Measurements from ENCODE around the gene CD37.
"Not testable (repeated sequence)": the region's sequence is repeated elsewhere in the genome, so short reads cannot be mapped to it uniquely, and the experiment has no call there.

DNA sequence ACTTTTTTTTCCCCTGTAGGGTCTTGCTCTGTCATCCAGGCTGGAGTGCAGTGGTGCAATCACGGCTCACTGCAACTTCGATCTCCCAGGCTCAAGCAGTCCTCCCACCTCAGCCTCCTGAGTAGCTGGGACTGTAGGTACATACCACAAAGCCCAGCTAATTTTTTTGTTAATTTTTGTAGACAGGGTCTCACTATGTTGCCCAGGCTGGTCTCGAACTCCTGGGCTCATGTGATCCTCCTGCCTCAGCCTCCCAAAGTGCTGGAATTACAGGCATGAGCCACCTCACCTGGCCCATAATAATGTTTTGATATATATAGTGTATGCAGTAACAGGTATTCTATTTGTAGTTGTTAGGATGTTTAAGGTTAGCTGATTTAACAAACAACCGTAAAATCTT lies 4.0 kb upstream of the CD37 start:
- TF ChIP-seq, protein P1, sequence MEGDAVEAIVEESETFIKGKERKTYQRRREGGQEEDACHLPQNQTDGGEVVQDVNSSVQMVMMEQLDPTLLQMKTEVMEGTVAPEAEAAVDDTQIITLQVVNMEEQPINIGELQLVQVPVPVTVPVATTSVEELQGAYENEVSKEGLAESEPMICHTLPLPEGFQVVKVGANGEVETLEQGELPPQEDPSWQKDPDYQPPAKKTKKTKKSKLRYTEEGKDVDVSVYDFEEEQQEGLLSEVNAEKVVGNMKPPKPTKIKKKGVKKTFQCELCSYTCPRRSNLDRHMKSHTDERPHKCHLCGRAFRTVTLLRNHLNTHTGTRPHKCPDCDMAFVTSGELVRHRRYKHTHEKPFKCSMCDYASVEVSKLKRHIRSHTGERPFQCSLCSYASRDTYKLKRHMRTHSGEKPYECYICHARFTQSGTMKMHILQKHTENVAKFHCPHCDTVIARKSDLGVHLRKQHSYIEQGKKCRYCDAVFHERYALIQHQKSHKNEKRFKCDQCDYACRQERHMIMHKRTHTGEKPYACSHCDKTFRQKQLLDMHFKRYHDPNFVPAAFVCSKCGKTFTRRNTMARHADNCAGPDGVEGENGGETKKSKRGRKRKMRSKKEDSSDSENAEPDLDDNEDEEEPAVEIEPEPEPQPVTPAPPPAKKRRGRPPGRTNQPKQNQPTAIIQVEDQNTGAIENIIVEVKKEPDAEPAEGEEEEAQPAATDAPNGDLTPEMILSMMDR (IDR thresholded peaks at IDR 0.05) = not testable (repeated sequence)
- TF ChIP-seq POLR2A (IDR thresholded peaks at IDR 0.05) = not testable (repeated sequence)
